Fibroblast of the aortic adventitia (primary cell): ENCODE results near the gene ITPK1. TPM values are rescaled to one million over a fixed set of nuclear protein-coding genes. Genes with fewer than 3 reads are reported as not detected.

Source experiments
- DNase-seq: peaks from one replicate; pipeline ENCODE4 v3.0.0-alpha.2; 2010; ENCODE audit warnings: low read depth
- H3K4me3 ChIP-seq: 2 replicates; pipeline ENCODE4 v1.5.1; 2011; ENCODE audit warnings: low read depth, mild to moderate bottlenecking, control low read depth, low read length, moderate library complexity
- total RNA-seq: library from RNA; depleted of rRNA; stranded (reverse); fragments of >200 nt; gene quantifications from 2 replicates; pipeline ENCODE4 v1.2.3, GENCODE V29; 2012; ENCODE audit warnings: low replicate concordance
- TF ChIP-seq, protein P1 (sequence below): IDR thresholded peaks from 2 replicates; pipeline ENCODE4 v1.5.1; 2011; ENCODE audit warnings: mild to moderate bottlenecking, low read length, control low read depth, inconsistent platforms; ENCODE audit not compliant: insufficient read depth

Gene ITPK1
- total RNA-seq, 1 donor: 20.1 TPM

DNA sequence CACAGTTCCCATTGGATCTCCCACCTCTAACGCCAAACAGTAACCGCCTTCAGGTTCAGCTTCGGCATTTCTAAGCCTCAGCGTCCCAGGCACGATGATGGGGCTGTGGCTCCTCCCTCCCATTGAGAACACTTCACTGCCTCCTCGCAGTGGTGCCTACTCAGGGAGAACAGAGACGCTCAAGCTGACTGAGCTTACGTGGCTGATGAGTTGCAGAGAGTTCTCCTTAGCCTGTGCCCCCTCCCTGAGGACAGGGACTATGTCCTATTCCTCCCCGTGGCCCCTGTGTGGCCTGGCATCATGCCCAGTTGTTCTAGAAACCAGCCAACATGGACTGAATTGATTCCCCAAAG is 87.0 kb downstream of the ITPK1 start:
- DNase-seq: no peak
- TF ChIP-seq, protein P1, sequence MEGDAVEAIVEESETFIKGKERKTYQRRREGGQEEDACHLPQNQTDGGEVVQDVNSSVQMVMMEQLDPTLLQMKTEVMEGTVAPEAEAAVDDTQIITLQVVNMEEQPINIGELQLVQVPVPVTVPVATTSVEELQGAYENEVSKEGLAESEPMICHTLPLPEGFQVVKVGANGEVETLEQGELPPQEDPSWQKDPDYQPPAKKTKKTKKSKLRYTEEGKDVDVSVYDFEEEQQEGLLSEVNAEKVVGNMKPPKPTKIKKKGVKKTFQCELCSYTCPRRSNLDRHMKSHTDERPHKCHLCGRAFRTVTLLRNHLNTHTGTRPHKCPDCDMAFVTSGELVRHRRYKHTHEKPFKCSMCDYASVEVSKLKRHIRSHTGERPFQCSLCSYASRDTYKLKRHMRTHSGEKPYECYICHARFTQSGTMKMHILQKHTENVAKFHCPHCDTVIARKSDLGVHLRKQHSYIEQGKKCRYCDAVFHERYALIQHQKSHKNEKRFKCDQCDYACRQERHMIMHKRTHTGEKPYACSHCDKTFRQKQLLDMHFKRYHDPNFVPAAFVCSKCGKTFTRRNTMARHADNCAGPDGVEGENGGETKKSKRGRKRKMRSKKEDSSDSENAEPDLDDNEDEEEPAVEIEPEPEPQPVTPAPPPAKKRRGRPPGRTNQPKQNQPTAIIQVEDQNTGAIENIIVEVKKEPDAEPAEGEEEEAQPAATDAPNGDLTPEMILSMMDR: no peak
- H3K4me3 ChIP-seq: no peak overlapping the region

DNA sequence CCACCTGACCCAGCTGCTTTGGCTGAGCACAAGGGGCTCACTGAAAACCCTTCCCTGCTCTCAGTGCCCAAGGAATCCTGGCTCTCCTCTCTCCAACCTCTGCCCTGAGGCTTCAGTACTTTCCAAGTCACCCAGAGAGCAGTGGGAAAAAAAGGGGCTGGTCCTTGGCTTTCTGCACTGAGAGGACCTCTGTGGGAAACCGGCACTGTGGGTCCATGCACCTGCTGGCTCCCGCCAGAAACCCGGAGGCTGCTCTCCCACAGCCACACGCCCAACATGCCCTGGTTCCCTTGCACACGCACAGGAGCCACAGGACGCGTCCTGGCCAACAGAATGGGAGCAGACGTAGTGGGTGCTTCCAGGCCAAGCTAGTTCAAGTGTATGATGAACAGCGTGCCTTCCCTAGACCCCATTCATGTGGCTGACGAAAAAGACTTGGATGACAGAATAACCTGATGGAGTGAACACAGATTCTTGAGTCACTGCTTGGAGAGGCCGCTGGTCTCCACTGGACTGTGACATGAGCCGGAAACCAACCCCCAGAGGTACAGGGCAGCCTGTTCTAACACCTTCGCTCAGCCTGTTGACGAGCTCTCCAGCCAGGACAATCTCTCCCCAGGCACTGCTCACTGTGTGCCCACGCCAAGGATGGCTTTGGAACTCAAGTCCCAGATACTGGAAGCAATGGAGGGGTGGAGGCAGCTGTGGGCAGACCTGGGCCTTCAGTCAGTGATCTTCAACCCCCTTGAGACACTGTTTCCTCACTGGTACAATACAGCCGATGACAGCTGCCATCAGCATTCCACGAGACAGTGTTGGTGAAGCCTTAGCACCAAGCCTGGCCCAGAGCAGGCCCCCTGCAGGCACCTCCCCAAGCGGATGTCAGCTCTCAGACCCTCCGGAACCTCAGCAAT is 87.7 kb downstream of the ITPK1 start:
- TF ChIP-seq, protein P1: no peak
- no peak for DNase-seq
- no peak overlapping the region for H3K4me3 ChIP-seq

DNA sequence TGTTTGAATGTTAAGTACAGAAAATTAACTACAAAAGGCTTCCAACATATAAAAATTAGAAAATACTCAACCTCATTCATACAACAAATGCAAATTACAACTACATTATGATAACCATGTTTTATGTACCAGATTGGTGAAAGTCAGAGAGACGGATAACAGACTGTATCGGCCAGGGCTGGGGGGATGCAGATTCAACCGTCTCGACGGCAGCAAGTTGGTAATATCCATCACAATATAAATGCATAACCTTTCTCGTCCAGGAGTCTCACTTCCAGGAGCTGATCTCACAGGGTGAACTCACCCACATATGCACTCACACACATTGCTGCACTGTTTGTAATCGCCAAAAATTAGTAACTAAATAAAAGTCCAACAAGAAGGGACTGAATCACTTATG is 89.4 kb downstream of the ITPK1 start:
- DNase-seq: no peak
- TF ChIP-seq, protein P1: no peak
- no peak overlapping the region for H3K4me3 ChIP-seq

DNA sequence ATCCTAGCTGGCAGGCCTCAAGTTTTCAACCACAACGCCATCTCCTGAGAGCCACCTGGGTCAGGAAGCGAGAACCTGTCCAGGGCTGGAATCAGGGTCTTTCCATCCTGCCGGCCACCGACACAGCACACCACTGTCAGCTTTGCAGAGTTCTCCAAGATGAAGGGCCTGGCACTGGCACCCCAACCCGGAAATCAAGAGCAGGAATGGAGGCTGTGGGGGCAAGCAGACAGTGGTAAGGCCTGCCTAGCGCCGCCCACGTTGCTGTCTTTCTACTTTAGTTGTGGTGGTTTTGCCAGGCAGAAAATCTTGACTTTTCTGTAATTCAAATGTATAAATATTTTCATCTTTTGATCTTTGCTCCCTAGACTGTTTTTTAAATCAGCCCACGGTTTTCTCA is 90.7 kb downstream of the ITPK1 start:
- TF ChIP-seq, protein P1: no peak
- no peak for DNase-seq
- H3K4me3 ChIP-seq: no peak overlapping the region

DNA sequence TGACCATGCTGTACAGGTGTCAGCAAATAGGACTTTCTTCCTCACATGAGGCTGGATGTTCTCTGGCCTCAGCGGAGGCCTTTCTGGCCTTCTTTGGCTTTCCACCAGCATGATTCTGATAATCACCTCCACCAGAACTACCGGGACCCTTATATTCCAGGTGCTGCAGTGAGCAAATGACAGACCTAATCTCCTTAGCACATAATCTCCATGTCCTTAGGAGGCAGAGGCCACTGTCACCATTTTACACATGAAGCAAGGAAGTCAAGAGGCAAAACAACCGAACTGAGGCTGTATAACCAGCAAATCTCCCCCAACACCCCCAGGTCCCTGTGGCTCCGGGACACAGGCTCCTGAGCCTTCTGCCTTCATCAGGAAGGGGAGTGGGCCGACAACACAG is 91.2 kb downstream of the ITPK1 start:
- no peak for DNase-seq
- TF ChIP-seq, protein P1: no peak
- H3K4me3 ChIP-seq: no peak overlapping the region

DNA sequence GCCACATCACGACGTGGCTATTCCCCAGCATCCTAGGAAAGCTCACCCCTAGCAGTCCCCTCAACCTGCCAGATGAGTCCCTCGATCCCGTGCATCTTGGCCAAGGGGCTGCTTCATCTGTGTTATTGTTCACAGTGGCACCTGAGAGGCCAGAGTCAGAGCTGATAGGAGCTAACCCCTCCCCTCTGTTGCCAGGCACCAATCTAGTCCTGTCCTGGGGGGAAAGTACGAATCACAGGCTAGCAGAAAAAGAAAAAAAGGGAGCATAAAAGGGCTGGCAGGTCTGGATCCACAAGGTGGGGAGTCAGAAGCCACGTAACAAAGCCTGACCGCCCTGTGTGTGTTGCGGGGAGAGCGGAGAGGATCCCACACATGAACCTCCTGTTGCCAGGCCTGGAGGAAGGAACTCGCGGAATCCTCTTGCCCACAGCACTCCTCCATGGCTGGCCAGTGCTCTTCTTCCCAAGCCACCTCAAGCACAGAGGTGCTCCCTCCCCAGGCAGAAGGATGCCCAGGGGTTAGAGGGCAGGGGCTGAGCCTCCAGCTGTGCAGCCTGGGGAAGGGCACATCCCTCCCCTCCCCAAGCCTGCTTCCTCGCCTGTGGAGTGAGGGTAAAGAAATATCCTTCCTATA is 91.8 kb downstream of the ITPK1 start:
- TF ChIP-seq, protein P1: no peak
- H3K4me3 ChIP-seq: no peak overlapping the region
- no peak for DNase-seq

DNA sequence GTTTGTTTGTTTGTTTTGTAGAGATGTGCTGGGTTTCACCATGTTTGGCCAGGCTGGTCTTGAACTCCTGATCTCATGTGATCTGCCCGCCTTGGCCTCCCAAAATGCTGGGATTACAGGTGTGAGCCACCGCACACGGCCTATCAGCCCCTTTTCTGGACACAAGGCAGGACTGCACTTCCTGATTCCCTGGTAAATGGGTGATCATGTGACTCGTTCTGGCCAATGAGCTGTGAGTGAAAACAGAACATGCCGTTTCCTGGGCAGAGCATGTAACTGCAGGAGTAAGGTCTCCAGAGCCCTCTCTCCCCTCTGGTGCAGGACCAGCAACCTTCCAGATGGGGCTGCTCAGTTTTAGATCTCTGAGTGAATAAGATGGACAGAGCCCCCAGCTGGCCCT is 92.7 kb downstream of the ITPK1 start:
- TF ChIP-seq, protein P1: no peak
- H3K4me3 ChIP-seq: no peak overlapping the region
- DNase-seq: no peak
